A673 (cell line): ENCODE results near the gene EZR.
"Not testable (repeated sequence)": the region's sequence is repeated elsewhere in the genome, so short reads cannot be mapped to it uniquely, and the experiment has no call there.

Experiments used
- EZH2 ChIP-seq: fragments of 200-600 bp; sonication (generic); IDR thresholded peaks from 2 replicates; pipeline ENCODE4 v1.6.1; 2017; ENCODE audit warnings: borderline replicate concordance, low read depth, mild to moderate bottlenecking, mixed read lengths, antibody characterized with exemption, low read length; ENCODE audit not compliant: poor library complexity, severe bottlenecking
- TF ChIP-seq, protein P1 (sequence below): fragments of 300-800, 200-600 bp; sonication (generic); conservative IDR thresholded peaks from 2 replicates; pipeline ENCODE4 v1.5.1; 2017; ENCODE audit warnings: low read depth, mild to moderate bottlenecking, antibody characterized with exemption, low read length, moderate library complexity, mixed read lengths

DNA sequence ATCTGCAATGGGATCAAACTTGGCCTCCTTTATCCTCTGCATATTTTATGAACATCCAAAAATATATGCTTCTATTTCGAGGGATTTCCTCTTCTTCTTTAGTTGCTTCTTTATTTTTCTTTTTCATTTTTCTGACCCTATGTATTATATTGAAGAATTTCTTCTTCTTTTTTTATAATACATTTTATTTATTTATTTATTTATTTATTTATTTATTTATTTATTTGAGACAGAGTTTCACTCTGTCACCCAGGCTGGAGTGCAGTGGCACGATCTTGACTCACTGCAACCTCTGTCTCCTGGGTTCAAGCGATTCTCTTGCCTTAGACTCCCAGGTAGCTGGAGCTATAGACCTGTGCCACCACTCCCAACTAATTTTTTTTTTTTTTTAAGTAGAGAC, 19.6 kb upstream of the EZR start:
- TF ChIP-seq, protein P1, sequence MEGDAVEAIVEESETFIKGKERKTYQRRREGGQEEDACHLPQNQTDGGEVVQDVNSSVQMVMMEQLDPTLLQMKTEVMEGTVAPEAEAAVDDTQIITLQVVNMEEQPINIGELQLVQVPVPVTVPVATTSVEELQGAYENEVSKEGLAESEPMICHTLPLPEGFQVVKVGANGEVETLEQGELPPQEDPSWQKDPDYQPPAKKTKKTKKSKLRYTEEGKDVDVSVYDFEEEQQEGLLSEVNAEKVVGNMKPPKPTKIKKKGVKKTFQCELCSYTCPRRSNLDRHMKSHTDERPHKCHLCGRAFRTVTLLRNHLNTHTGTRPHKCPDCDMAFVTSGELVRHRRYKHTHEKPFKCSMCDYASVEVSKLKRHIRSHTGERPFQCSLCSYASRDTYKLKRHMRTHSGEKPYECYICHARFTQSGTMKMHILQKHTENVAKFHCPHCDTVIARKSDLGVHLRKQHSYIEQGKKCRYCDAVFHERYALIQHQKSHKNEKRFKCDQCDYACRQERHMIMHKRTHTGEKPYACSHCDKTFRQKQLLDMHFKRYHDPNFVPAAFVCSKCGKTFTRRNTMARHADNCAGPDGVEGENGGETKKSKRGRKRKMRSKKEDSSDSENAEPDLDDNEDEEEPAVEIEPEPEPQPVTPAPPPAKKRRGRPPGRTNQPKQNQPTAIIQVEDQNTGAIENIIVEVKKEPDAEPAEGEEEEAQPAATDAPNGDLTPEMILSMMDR = not testable (repeated sequence)
- TF ChIP-seq EZH2 = not testable (repeated sequence)
